Transverse colon (tissue), 4 donors: Measurements from ENCODE around the gene ARAP3. TPM values are rescaled to one million over a fixed set of nuclear protein-coding genes. Genes with fewer than 3 reads are reported as not detected.

Experiments
- DNase-seq: peaks from one replicate; pipeline ENCODE4 v3.0.0-alpha.2; 2019
- H3K27ac ChIP-seq, 4 donors: fragments of 200-600 bp; sonication (generic); 2 replicates each; pipeline ENCODE4 v1.5.1; 2016 to 2018; ENCODE audit warnings: inconsistent platforms in 4 of 4
- H3K27me3 ChIP-seq: fragments of 200-600 bp; sonication (generic); 2 replicates; pipeline ENCODE4 v1.5.1; 2017; ENCODE audit warnings: inconsistent platforms
- H3K36me3 ChIP-seq, 4 donors: fragments of 200-600 bp; sonication (generic); 2 replicates each; pipeline ENCODE4 v1.5.1; 2017 to 2019; ENCODE audit warnings: inconsistent platforms in 4 of 4
- H3K4me1 ChIP-seq, 4 donors: fragments of 200-600 bp; sonication (generic); 2 replicates each; pipeline ENCODE4 v1.5.1; 2017 to 2020; ENCODE audit warnings: inconsistent platforms in 4 of 4
- H3K4me3 ChIP-seq, 4 donors: fragments of 200-600 bp; sonication (generic); 1 replicate in 1 of 4; 2 replicates in 3 of 4; pipeline versions ENCODE4 v1.5.1 to v1.6.1; 2017 to 2019; ENCODE audit warnings: inconsistent platforms in 4 of 4
- H3K9me3 ChIP-seq, 2 donors: fragments of 200-600 bp; sonication (generic); 2 replicates each; pipeline ENCODE4 v1.5.1; 2017 to 2019; ENCODE audit warnings: inconsistent platforms in 2 of 2
- CTCF ChIP-seq, 5 experiments: fragments of 200-600 bp in 3 of 5; fragments of 450-650 bp in 2 of 5; sonication (generic) in 3 of 5; IDR thresholded peaks; 1 replicate in 2 of 5; 2 replicates in 3 of 5; pipeline ENCODE4 v1.5.1; 2016 to 2017; ENCODE audit warnings: antibody characterized with exemption in 5 of 5, inconsistent platforms in 3 of 5, mild to moderate bottlenecking in 2 of 5, moderate library complexity in 1 of 5
- EP300 ChIP-seq: sonication (generic); formaldehyde crosslinking; IDR thresholded peaks from one replicate; pipeline ENCODE4 v1.6.1; 2017; ENCODE audit warnings: antibody characterized with exemption, low read depth
- POLR2A ChIP-seq: fragments of 450-650 bp; IDR thresholded peaks from one replicate; pipeline ENCODE4 v1.6.1; 2016; ENCODE audit warnings: antibody characterized with exemption, mild to moderate bottlenecking, moderate library complexity
- POLR2AphosphoS5 ChIP-seq, 3 donors: sonication (generic); formaldehyde crosslinking; IDR thresholded peaks; one replicate each; pipeline ENCODE4 v1.6.1; 2016; ENCODE audit warnings: antibody characterized with exemption in 3 of 3
- WGBS, 2 donors: methylation state at CpG; one replicate each; pipeline ENCODE4 v1.1.5; 2018; ENCODE audit warnings: low coverage in 1 of 2; 5-methylcytosine and 5-hydroxymethylcytosine counted together
- in situ Hi-C, 4 donors: fragments of 200-750 bp; cut with MboI; loops; one replicate each; pipeline versions ENCODE4 v1.15.0 to v1.15.1; 2017; ENCODE audit warnings: low sequenced_read_pairs in 3 of 4, low pct_ligation_motif_present in 1 of 4, low pct_unique_long_range_greater_than_20kb in 1 of 4
- intact Hi-C: fragments of 100-400 bp; cut with DNase I; formaldehyde crosslinking; loops from one replicate; pipeline ENCODE4 v1.15.1; 2023; ENCODE audit warnings: low total_unique reads
- total RNA-seq, 4 donors: library from RNA; depleted of rRNA; stranded (reverse); fragments of >200 nt; gene quantifications; one replicate each; pipeline ENCODE4 v1.1.0, GENCODE V29; 2016

Gene ARAP3
- total RNA-seq, 4 donors from 2014 or later = 1.1 to 4.0 (median 3.3) TPM

- H3K36me3 ChIP-seq = peaks cover 0 to 25% (median 12%) of the 10 kb centered on the region in 4 donors
- H3K4me3 ChIP-seq = no peak overlapping the region
- peaks cover 14 to 25% (median 20%) of the 10 kb centered on the region in 4 donors for H3K4me1 ChIP-seq
- in situ Hi-C loops (no loop called here), intact Hi-C loops (no loop called here)
- 88 to 93% methylated on average over 2 of the region's 2 CpGs for WGBS, 2 donors
- no peak overlapping the region for H3K27ac ChIP-seq
- DNase-seq = no peak
- H3K9me3 ChIP-seq = no peaks in the 10 kb centered on the region
- no peaks in the 10 kb centered on the region for H3K27me3 ChIP-seq
- TF ChIP-seq EP300 (no peak), CTCF (IDR thresholded peaks at IDR 0.05) (no peak), POLR2AphosphoS5 (IDR thresholded peaks at IDR 0.05) (no peak), POLR2A (no peak)
These were observed 49.4 kb downstream of the ARAP3 start for GRCh38 chr5:141632650-141633049.

- intact Hi-C loops = no loop called here
- in situ Hi-C loops = no loop called here
- 94 to 97% methylated on average over 4 to 5 of the region's 5 CpGs for WGBS, 2 donors
These were observed 51.4 kb downstream of the ARAP3 start for GRCh38 chr5:141630570-141631140.

GRCh38 chr5:141628175-141628788 lies 53.7 kb downstream of the ARAP3 start:
- in situ Hi-C loops (no loop called here), intact Hi-C loops (no loop called here)
- no peak for TF ChIP-seq POLR2AphosphoS5 (IDR thresholded peaks at IDR 0.05)
- TF ChIP-seq POLR2A = no peak
- no peak for TF ChIP-seq EP300
- TF ChIP-seq CTCF (IDR thresholded peaks at IDR 0.05) = no peak

More at GRCh38 chr5:141630570-141631140, 51.4 kb downstream of the ARAP3 start:
- H3K4me1 ChIP-seq = peaks cover 5 to 14% (median 10%) of the 10 kb centered on the region in 4 donors
- H3K27ac ChIP-seq = no peak overlapping the region
- no peak overlapping the region for H3K4me3 ChIP-seq
- peaks cover 0 to 33% (median 16%) of the 10 kb centered on the region in 4 donors for H3K36me3 ChIP-seq
- H3K9me3 ChIP-seq = no peaks in the 10 kb centered on the region
- DNase-seq = no peak
- no peaks in the 10 kb centered on the region for H3K27me3 ChIP-seq
- TF ChIP-seq POLR2AphosphoS5 (IDR thresholded peaks at IDR 0.05) (no peak), CTCF (IDR thresholded peaks at IDR 0.05) (no peak), EP300 (no peak), POLR2A (no peak)

GRCh38 chr5:141623611-141624010 lies 58.4 kb downstream of the ARAP3 start:
- Histone ChIP-seq H3K9me3 (no peaks in the 10 kb centered on the region), H3K27me3 (no peaks in the 10 kb centered on the region), H3K27ac (peak overlapping the region in 1 of 4 donors; percentile 36), H3K4me1 (peaks cover 3 to 7% (median 5%) of the 10 kb centered on the region in 4 donors), H3K36me3 (peaks cover 0 to 54% (median 27%) of the 10 kb centered on the region in 4 donors), H3K4me3 (no peak overlapping the region)
- intact Hi-C loops = no loop called here
- in situ Hi-C loops = no loop called here
- 83 to 100% methylated on average over 1 to 5 of the region's 5 CpGs for WGBS, 2 donors
- no peak for DNase-seq
- TF ChIP-seq POLR2A = no peak
- no peak for TF ChIP-seq POLR2AphosphoS5 (IDR thresholded peaks at IDR 0.05)
- no peak for TF ChIP-seq CTCF (IDR thresholded peaks at IDR 0.05)
- TF ChIP-seq EP300 = no peak

More at GRCh38 chr5:141628175-141628788, 53.7 kb downstream of the ARAP3 start:
- H3K36me3 ChIP-seq = peaks cover 0 to 50% (median 23%) of the 10 kb centered on the region in 4 donors
- no peak overlapping the region for H3K4me3 ChIP-seq
- H3K9me3 ChIP-seq = no peaks in the 10 kb centered on the region
- no peak overlapping the region for H3K27ac ChIP-seq
- WGBS, 2 donors = 89% methylated on average over 6 of the region's 6 CpGs; no CpG with 5 or more reads in 1 of the 2 donors
- DNase-seq = no peak
- no peaks in the 10 kb centered on the region for H3K27me3 ChIP-seq
- H3K4me1 ChIP-seq = no peaks in the 10 kb centered on the region
